GM12872 (cell line): ENCODE data around the gene PLCD3.

Source experiments
- CTCF ChIP-seq: IDR thresholded peaks from 3 replicates; pipeline ENCODE4 v1.5.1; 2011; ENCODE audit warnings: low read depth, mild to moderate bottlenecking, low read length, moderate library complexity; ENCODE audit not compliant: insufficient read depth

The PLCD3 gene

GRCh38 chr17:45130681-45131615, 1.4 kb downstream of the PLCD3 start:
- no peak for TF ChIP-seq CTCF

- TF ChIP-seq CTCF, result no peak
Observed at GRCh38 chr17:45129940-45130680, 2.2 kb downstream of the PLCD3 start.

GRCh38 chr17:45129426-45129939, 2.8 kb downstream of the PLCD3 start:
- no peak for TF ChIP-seq CTCF

- TF ChIP-seq CTCF, result no peak
Observed at GRCh38 chr17:45128989-45129388, 3.3 kb downstream of the PLCD3 start.

GRCh38 chr17:45128331-45128730, 4.0 kb downstream of the PLCD3 start:
- no peak for TF ChIP-seq CTCF

- no peak for TF ChIP-seq CTCF
Observed at GRCh38 chr17:45127548-45128300, 4.6 kb downstream of the PLCD3 start.

GRCh38 chr17:45127207-45127547, 5.1 kb downstream of the PLCD3 start:
- TF ChIP-seq CTCF, result no peak
